HEK293T (cell line): ENCODE data around the gene ZNF667.

Source experiments
- CTCF ChIA-PET: fragments of 350-600 bp; formaldehyde crosslinking; extraction: SDS; loops from one replicate; lab custom pipeline; 2021; ENCODE audit warnings: antibody characterized with exemption, inconsistent platforms; lab: Yijun Ruan, JAX
- POLR2A ChIA-PET: fragments of 350-600 bp; formaldehyde crosslinking; extraction: SDS; loops from one replicate; lab custom pipeline; 2020; ENCODE audit warnings: antibody characterized with exemption, inconsistent platforms; lab: Yijun Ruan, JAX
- DNase-seq: peaks from one replicate; pipeline ENCODE4 v3.0.0; 2012; ENCODE audit warnings: mixed read lengths; ENCODE audit errors: extremely low spot score
- ARNT ChIP-seq: fragments of 450-650 bp; IDR thresholded peaks from 2 replicates; pipeline ENCODE4 v1.6.1; 2017; ENCODE audit warnings: mild to moderate bottlenecking
- BHLHE40 ChIP-seq: fragments of 450-650 bp; IDR thresholded peaks from 2 replicates; pipeline ENCODE4 v1.6.1; 2016; ENCODE audit warnings: mild to moderate bottlenecking, moderate library complexity, borderline replicate concordance
- CTBP1 ChIP-seq: fragments of 450-650 bp; IDR thresholded peaks from 2 replicates; pipeline ENCODE4 v1.6.1; 2016; ENCODE audit warnings: borderline replicate concordance
- ELF4 ChIP-seq: fragments of 450-650 bp; IDR thresholded peaks from 2 replicates; pipeline ENCODE4 v1.6.1; 2017; ENCODE audit warnings: antibody characterized with exemption
- FOXA1 ChIP-seq: fragments of 450-650 bp; IDR thresholded peaks from 2 replicates; pipeline ENCODE4 v1.6.1; 2016; ENCODE audit warnings: mild to moderate bottlenecking
- FOXK2 ChIP-seq: fragments of 450-650 bp; IDR thresholded peaks from 2 replicates; pipeline ENCODE4 v1.6.1; 2016; ENCODE audit warnings: mild to moderate bottlenecking
- FOXM1 ChIP-seq: fragments of 450-650 bp; IDR thresholded peaks from 2 replicates; pipeline ENCODE4 v1.6.1; 2017; ENCODE audit warnings: mild to moderate bottlenecking, borderline replicate concordance
- HDGF ChIP-seq: fragments of 450-650 bp; IDR thresholded peaks from 2 replicates; pipeline ENCODE4 v1.6.1; 2017; ENCODE audit warnings: antibody characterized with exemption, borderline replicate concordance
- L3MBTL2 ChIP-seq: fragments of 450-650 bp; conservative IDR thresholded peaks from 2 replicates; pipeline ENCODE4 v1.6.1; 2016; ENCODE audit warnings: mild to moderate bottlenecking
- LEF1 ChIP-seq: fragments of 450-650 bp; IDR thresholded peaks from 2 replicates; pipeline ENCODE4 v1.6.1; 2017; ENCODE audit warnings: mild to moderate bottlenecking, borderline replicate concordance
- NFRKB ChIP-seq: fragments of 450-650 bp; IDR thresholded peaks from 2 replicates; pipeline ENCODE4 v1.6.1; 2016; ENCODE audit warnings: mild to moderate bottlenecking, moderate library complexity
- SP1 ChIP-seq: fragments of 450-650 bp; IDR thresholded peaks from 2 replicates; pipeline ENCODE4 v1.6.1; 2017
- SUZ12 ChIP-seq: fragments of 450-650 bp; IDR thresholded peaks from 2 replicates; pipeline ENCODE4 v1.6.1; 2016; ENCODE audit warnings: mild to moderate bottlenecking
- TARDBP ChIP-seq: fragments of 450-650 bp; IDR thresholded peaks from 2 replicates; pipeline ENCODE4 v1.6.1; 2016
- ZNF384 ChIP-seq: fragments of 450-650 bp; IDR thresholded peaks from 2 replicates; pipeline ENCODE4 v1.6.1; 2016
- TF ChIP-seq, protein P1 (sequence below): fragments of 450-650 bp; IDR thresholded peaks from 2 replicates; pipeline ENCODE4 v1.6.1; 2016

The ZNF667 gene

DNA sequence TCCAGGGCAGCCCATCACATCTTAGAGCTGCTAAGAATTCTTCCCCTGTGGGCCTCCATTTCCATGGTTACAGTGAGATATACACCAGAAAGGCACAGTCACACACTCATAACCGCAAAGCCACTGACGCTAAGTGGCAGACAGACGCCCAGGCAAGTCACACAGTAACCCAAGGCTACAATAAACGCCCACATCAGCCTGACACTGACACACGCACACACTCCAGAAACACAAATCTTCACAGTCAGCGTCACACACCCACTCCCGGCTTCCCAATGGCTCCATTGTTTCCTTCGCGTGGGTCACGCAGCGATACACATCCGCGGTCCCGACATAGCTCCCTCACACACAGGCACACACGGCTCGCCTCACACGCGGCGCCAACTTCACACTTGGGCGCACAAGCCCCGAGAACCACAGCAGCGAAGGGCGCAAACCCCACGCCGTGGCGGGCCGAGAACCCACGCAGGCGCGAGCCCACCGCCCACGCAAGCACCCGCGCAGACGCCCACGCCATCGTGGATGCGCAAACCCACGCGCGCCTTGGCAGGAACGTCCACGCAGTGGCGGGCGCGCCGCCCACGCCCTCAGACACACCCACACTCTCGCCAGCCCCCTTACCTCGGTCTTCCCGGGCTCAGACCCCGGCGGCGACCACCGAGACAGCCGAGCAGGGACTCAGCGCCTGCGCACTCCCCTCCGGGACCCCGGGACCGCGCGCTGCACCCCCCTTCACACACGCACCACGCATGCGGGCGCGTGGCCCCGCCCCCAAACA, at the start of gene ZNF667:
Gene ZNF667 (minus strand): TSS at position 695 of the 778 bp plus-strand sequence. CDS start 14,975 bp downstream, outside the sequence.
- TF ChIP-seq ZNF384 (no peak), SP1 (no peak), SUZ12 (no peak), BHLHE40 (no peak), L3MBTL2 (no peak), NFRKB (no peak), HDGF (no peak), ELF4 (no peak), ARNT (no peak), FOXA1 (no peak), FOXK2 (no peak), LEF1 (no peak)
- TF ChIP-seq, protein P1, sequence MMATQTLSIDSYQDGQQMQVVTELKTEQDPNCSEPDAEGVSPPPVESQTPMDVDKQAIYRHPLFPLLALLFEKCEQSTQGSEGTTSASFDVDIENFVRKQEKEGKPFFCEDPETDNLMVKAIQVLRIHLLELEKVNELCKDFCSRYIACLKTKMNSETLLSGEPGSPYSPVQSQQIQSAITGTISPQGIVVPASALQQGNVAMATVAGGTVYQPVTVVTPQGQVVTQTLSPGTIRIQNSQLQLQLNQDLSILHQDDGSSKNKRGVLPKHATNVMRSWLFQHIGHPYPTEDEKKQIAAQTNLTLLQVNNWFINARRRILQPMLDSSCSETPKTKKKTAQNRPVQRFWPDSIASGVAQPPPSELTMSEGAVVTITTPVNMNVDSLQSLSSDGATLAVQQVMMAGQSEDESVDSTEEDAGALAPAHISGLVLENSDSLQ = no peak
- ChIA-PET CTCF (no interaction called here), POLR2A (no interaction called here)
- no peak for DNase-seq

DNA sequence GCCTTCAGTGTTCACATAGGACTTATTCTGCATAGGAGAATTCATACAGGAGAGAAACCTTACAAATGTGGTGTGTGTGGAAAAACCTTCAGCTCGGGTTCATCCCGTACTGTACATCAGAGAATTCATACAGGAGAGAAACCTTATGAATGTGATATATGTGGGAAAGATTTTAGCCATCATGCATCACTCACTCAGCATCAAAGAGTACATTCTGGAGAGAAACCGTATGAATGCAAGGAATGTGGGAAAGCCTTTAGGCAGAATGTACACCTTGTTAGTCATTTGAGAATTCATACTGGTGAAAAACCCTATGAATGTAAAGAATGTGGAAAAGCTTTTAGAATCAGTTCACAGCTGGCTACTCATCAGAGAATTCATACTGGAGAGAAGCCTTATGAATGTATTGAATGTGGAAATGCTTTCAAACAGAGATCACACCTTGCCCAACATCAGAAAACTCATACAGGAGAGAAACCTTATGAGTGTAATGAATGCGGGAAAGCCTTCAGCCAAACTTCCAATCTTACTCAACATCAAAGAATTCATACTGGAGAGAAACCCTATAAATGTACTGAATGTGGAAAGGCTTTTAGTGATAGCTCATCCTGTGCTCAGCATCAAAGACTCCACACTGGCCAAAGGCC, 48.2 kb upstream of the ZNF667 start:
- TF ChIP-seq TARDBP (no peak), HDGF (no peak), ZNF384 (no peak), L3MBTL2 (no peak), SUZ12 (no peak), ELF4 (no peak), SP1 (no peak), LEF1 (no peak), CTBP1 (no peak), ARNT (no peak), FOXA1 (no peak), FOXM1 (no peak), NFRKB (no peak), FOXK2 (no peak), BHLHE40 (no peak)
- TF ChIP-seq, protein P1 = no peak
- POLR2A ChIA-PET = no interaction called here
- CTCF ChIA-PET = no interaction called here
- no peak for DNase-seq

DNA sequence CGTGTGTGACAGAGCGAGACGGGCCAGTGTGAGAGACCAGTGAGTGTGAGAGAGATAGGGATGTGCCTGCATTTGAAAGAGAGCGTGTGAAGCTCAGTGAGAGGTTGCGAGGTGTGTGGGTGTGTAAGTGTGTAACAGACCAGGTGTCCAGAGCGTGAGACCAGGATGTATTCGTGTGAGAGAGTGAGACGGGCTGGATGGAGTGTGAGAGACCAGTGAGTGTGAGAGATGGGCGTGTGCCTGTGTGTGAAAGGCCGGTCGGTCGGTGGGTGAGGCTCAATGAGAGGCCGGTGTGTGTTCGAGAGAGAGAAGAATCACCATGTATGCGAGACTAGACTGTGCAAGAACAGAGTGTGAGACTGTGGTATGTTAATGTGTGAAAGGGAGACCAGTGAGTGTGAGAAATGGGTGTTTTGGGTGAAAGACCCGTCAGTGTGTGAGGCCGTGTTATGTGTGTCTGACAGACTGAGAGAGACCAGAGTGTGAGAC, 31.2 kb upstream of the ZNF667 start:
- POLR2A ChIA-PET = no interaction called here
- TF ChIP-seq FOXA1 (no peak), LEF1 (no peak), ELF4 (no peak), L3MBTL2 (no peak), SP1 (no peak), CTBP1 (no peak), TARDBP (no peak), ARNT (no peak), ZNF384 (no peak), NFRKB (no peak), BHLHE40 (no peak), SUZ12 (no peak), HDGF (no peak)
- TF ChIP-seq, protein P1 = no peak
- CTCF ChIA-PET = no interaction called here
- DNase-seq = no peak

DNA sequence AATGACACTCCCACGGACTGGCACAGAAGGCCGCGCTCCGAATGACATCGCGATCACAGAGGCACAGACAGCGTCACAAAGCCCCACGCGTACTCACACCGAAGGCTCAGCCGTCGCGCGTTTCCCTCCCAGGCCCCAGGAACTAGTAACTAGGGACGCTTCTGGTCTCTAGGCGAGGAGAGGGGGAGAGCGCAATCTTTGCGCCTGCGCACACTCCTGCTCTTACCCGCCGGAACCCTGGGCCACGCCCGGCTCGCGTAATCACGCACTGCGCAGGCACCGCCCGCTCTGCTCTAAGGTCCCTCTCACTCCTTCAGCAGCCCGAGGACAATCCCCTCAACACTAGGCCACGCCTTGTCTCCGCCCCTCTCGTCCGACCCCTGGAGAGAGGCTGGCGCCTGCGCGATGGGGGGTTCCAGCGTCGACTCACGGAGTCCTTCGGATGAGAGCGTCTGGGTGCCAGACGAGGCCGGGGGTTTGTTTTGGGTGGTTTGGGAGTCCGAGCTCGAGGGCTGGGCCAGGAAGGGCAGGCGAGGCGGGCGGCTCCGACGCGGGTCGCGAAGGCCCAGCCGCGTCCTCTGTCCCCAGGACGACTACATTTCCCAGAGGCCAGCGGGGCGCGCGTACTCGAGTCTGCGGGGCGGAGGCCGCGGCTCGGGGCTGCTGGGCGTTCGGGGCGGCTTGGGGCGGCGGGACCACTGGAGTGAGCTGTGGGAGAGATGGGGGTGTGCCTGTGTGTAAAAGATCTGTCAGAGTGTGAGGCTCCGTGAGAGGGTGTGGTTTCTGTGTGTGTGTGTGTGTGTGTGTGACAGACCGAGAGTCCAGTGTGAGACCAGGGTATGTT, 30.5 kb upstream of the ZNF667 start, which contains the start of gene ZNF471:
Gene ZNF471 (plus strand): TSS at position 410 of the 844 bp plus-strand sequence. CDS start 3,717 bp downstream, outside the sequence.
- CTCF ChIA-PET = no interaction called here
- DNase-seq = peak; percentile 65
- POLR2A ChIA-PET = no interaction called here
- TF ChIP-seq FOXA1 = no peak
- TF ChIP-seq L3MBTL2 = peak; percentile 52

DNA sequence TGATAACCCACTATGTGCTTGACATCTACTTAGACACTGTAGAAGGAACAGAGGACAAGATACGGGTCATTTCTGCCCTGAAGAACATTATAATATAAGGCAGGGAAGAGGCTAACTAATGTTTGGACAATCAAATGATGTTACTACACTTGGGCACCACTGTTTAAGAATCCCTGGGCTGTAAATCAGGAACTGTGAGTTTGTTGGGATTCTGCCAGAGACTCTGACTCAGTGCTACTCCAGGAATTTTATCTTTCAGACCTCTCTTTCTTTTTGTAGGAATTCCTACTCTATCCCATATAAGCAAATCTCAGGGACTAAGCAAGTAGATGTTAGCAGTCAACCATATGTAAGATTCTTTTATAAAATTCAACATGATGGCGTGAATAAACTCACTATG, 27.4 kb upstream of the ZNF667 start:
- CTCF ChIA-PET = no interaction called here
- POLR2A ChIA-PET = no interaction called here

DNA sequence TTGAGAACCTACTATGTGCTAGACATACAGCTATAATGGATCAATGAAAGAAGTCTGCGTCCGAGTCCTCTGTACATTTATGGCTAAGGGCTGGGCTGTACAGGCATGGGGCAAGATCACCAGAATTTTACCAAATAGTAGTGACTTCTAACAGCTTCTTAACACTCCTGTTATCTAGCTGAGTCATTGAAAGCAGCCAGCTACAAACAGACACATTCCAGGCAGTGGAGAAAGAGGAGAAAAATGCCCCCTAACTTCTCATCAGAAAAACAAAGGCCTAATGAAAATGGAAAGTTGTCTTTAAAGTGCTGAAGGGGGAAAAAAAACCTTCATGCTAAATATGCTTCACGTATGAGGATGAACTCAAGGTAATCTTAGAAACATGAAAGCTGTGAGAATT, 14.3 kb upstream of the ZNF667 start:
- TF ChIP-seq HDGF (no peak), NFRKB (no peak), FOXM1 (no peak), TARDBP (no peak)
- DNase-seq = no peak
- CTCF ChIA-PET = interaction anchor here (0.6 kb wide), 1 partner anchor 461 kb away, joined by 7 read pairs; no protein-coding TSS in a partner anchor
- POLR2A ChIA-PET = no interaction called here

More for the DNA sequence above, 27.4 kb upstream of the ZNF667 start:
- no peak for DNase-seq
- TF ChIP-seq TARDBP = no peak
- no peak for TF ChIP-seq ARNT
- no peak for TF ChIP-seq SP1
- TF ChIP-seq CTBP1 = no peak
- no peak for TF ChIP-seq FOXK2
- no peak for TF ChIP-seq FOXA1
- no peak for TF ChIP-seq ELF4
- TF ChIP-seq BHLHE40 = no peak
